HEK293 (cell line): ENCODE data around the gene SLC6A3.
A peak's percentile ranks its signal among the peaks of the same experiment; 100 is the strongest.

ENCODE experiments used
- CTCF ChIA-PET: fragments of 350-600 bp; formaldehyde crosslinking; extraction: SDS; loops from one replicate; lab custom pipeline; 2021; ENCODE audit warnings: antibody characterized with exemption; lab: Yijun Ruan, JAX
- POLR2A ChIA-PET: fragments of 300-600 bp; formaldehyde crosslinking; extraction: SDS; loops from one replicate; lab custom pipeline; 2020; ENCODE audit warnings: antibody characterized with exemption, inconsistent platforms; lab: Yijun Ruan, JAX
- H3K27ac ChIP-seq: fragments of 200-500 bp; sonication (Bioruptor generic); 2 replicates; pipeline ENCODE4 v1.5.1; 2014; ENCODE audit warnings: low read depth, low read length, control low read depth, inconsistent platforms; ENCODE audit errors: extremely low read depth
- H3K36me3 ChIP-seq, 2 experiments: fragments of 200-500 bp in 1 of 2; sonication (Bioruptor generic) in 1 of 2; 1 replicate in 1 of 2; 2 replicates in 1 of 2; pipeline ENCODE4 v1.5.1; 2014 to 2017; ENCODE audit warnings: inconsistent platforms in 2 of 2, low read length in 2 of 2; ENCODE audit not compliant: control insufficient read depth in 2 of 2, insufficient read depth in 1 of 2
- H3K4me1 ChIP-seq: fragments of 200-500 bp; sonication (Bioruptor generic); 2 replicates; pipeline ENCODE4 v1.5.1; 2014; ENCODE audit warnings: mild to moderate bottlenecking, low read length, inconsistent platforms; ENCODE audit not compliant: control insufficient read depth, insufficient read depth
- H3K4me3 ChIP-seq: 2 replicates; pipeline ENCODE4 v1.5.1; 2011; ENCODE audit warnings: low read depth, mild to moderate bottlenecking, control low read depth, low read length, moderate library complexity
- H3K9me3 ChIP-seq: fragments of 200-500 bp; sonication (Bioruptor generic); 2 replicates; pipeline ENCODE4 v1.5.1; 2014; ENCODE audit warnings: low read depth, low read length, inconsistent platforms; ENCODE audit not compliant: control insufficient read depth, insufficient read depth
- GLIS1 ChIP-seq: fragments of 450-650 bp; formaldehyde crosslinking; IDR thresholded peaks from 2 replicates; pipeline ENCODE4 v1.5.1; 2016; ENCODE audit warnings: missing biosample characterization, missing genetic modification characterization
- KLF1 ChIP-seq: fragments of 450-650 bp; formaldehyde crosslinking; IDR thresholded peaks from 2 replicates; pipeline ENCODE4 v1.5.1; 2016; ENCODE audit warnings: missing biosample characterization, missing genetic modification characterization
- KLF16 ChIP-seq: fragments of 450-650 bp; formaldehyde crosslinking; IDR thresholded peaks from 2 replicates; pipeline ENCODE4 v1.5.1; 2017; ENCODE audit warnings: missing biosample characterization, missing genetic modification characterization
- RBAK ChIP-seq: fragments of 450-650 bp; formaldehyde crosslinking; IDR thresholded peaks from 2 replicates; pipeline ENCODE4 v1.5.1; 2016; ENCODE audit warnings: missing biosample characterization, missing genetic modification characterization
- SETDB1 ChIP-seq: IDR thresholded peaks from one replicate; pipeline ENCODE4 v1.6.1; 2017; ENCODE audit warnings: mild to moderate bottlenecking, low read length, moderate library complexity, mixed read lengths; ENCODE audit not compliant: insufficient read length
- SP3 ChIP-seq: fragments of 450-650 bp; formaldehyde crosslinking; IDR thresholded peaks from 2 replicates; pipeline ENCODE4 v1.5.1; 2016; ENCODE audit warnings: missing biosample characterization, missing genetic modification characterization
- SP7 ChIP-seq: fragments of 450-650 bp; formaldehyde crosslinking; IDR thresholded peaks from 2 replicates; pipeline ENCODE4 v1.5.1; 2016; ENCODE audit warnings: missing biosample characterization, missing genetic modification characterization
- ZBTB21 ChIP-seq: fragments of 450-650 bp; formaldehyde crosslinking; IDR thresholded peaks from 2 replicates; pipeline ENCODE4 v1.5.1; 2017; ENCODE audit warnings: missing biosample characterization, missing genetic modification characterization
- ZNF114 ChIP-seq: fragments of 450-650 bp; formaldehyde crosslinking; IDR thresholded peaks from 2 replicates; pipeline ENCODE4 v1.5.0; 2017; ENCODE audit warnings: missing biosample characterization, missing genetic modification characterization
- ZNF155 ChIP-seq: fragments of 450-650 bp; formaldehyde crosslinking; IDR thresholded peaks from 2 replicates; pipeline ENCODE4 v1.5.1; 2016; ENCODE audit warnings: missing biosample characterization, missing genetic modification characterization
- ZNF157 ChIP-seq: fragments of 450-650 bp; formaldehyde crosslinking; IDR thresholded peaks from 2 replicates; pipeline ENCODE4 v1.5.1; 2016; ENCODE audit warnings: missing biosample characterization, missing genetic modification characterization
- ZNF24 ChIP-seq: fragments of 450-650 bp; formaldehyde crosslinking; IDR thresholded peaks from 2 replicates; pipeline ENCODE4 v1.5.1; 2016; ENCODE audit warnings: missing biosample characterization, missing genetic modification characterization
- ZNF341 ChIP-seq: fragments of 450-650 bp; formaldehyde crosslinking; IDR thresholded peaks from 2 replicates; pipeline ENCODE4; 2016; ENCODE audit warnings: low read depth, missing biosample characterization, missing genetic modification characterization
- ZNF404 ChIP-seq: fragments of 450-650 bp; formaldehyde crosslinking; IDR thresholded peaks from 2 replicates; pipeline ENCODE4 v1.5.1; 2017; ENCODE audit warnings: missing biosample characterization, missing genetic modification characterization
- ZNF433 ChIP-seq: fragments of 450-650 bp; formaldehyde crosslinking; IDR thresholded peaks from 2 replicates; pipeline ENCODE4 v1.5.1; 2016; ENCODE audit warnings: missing biosample characterization, missing genetic modification characterization, low read depth
- ZNF514 ChIP-seq: fragments of 450-650 bp; formaldehyde crosslinking; IDR thresholded peaks from 2 replicates; pipeline ENCODE4 v1.5.1; 2016; ENCODE audit warnings: missing biosample characterization, missing genetic modification characterization
- ZNF544 ChIP-seq: fragments of 450-650 bp; formaldehyde crosslinking; IDR thresholded peaks from 2 replicates; pipeline ENCODE4 v1.5.0; 2017; ENCODE audit warnings: missing biosample characterization, missing genetic modification characterization
- ZNF585B ChIP-seq: fragments of 450-650 bp; formaldehyde crosslinking; IDR thresholded peaks from 2 replicates; pipeline ENCODE4 v1.5.1; 2016; ENCODE audit warnings: missing biosample characterization, missing genetic modification characterization
- ZNF776 ChIP-seq: fragments of 450-650 bp; formaldehyde crosslinking; IDR thresholded peaks from 2 replicates; pipeline ENCODE4 v1.5.0; 2017; ENCODE audit warnings: missing biosample characterization, missing genetic modification characterization, borderline replicate concordance
- ZNF777 ChIP-seq: fragments of 450-650 bp; formaldehyde crosslinking; IDR thresholded peaks from 2 replicates; pipeline ENCODE4 v1.5.1; 2017; ENCODE audit warnings: missing biosample characterization, missing genetic modification characterization, borderline replicate concordance
- ZNF837 ChIP-seq: fragments of 450-650 bp; formaldehyde crosslinking; IDR thresholded peaks from 2 replicates; pipeline ENCODE4 v1.5.1; 2016; ENCODE audit warnings: missing biosample characterization, missing genetic modification characterization
- ZSCAN16 ChIP-seq: fragments of 450-650 bp; formaldehyde crosslinking; IDR thresholded peaks from 2 replicates; pipeline ENCODE4 v1.5.1; 2016; ENCODE audit warnings: missing biosample characterization, missing genetic modification characterization
- ZSCAN23 ChIP-seq: fragments of 450-650 bp; formaldehyde crosslinking; IDR thresholded peaks from 2 replicates; pipeline ENCODE4 v1.5.1; 2016; ENCODE audit warnings: missing biosample characterization, missing genetic modification characterization
- TF ChIP-seq, protein P1 (sequence below): fragments of 450-650 bp; formaldehyde crosslinking; IDR thresholded peaks from 2 replicates; pipeline ENCODE4 v1.5.1; 2016; ENCODE audit warnings: missing biosample characterization, missing genetic modification characterization, low read depth
- TF ChIP-seq, protein P2 (sequence below): fragments of 450-650 bp; IDR thresholded peaks from 2 replicates; pipeline ENCODE4 v1.5.1; 2018; ENCODE audit warnings: missing biosample characterization, missing genetic modification characterization
- TF ChIP-seq, protein P3 (sequence below): fragments of 450-650 bp; formaldehyde crosslinking; IDR thresholded peaks from 2 replicates; pipeline ENCODE4 v1.5.1; 2016; ENCODE audit warnings: missing biosample characterization, missing genetic modification characterization
- TF ChIP-seq, protein P4 (sequence below): fragments of 450-650 bp; formaldehyde crosslinking; IDR thresholded peaks from 2 replicates; pipeline ENCODE4 v1.5.1; 2017; ENCODE audit warnings: missing biosample characterization, mild to moderate bottlenecking, missing genetic modification characterization, moderate library complexity

SLC6A3 gene

DNA sequence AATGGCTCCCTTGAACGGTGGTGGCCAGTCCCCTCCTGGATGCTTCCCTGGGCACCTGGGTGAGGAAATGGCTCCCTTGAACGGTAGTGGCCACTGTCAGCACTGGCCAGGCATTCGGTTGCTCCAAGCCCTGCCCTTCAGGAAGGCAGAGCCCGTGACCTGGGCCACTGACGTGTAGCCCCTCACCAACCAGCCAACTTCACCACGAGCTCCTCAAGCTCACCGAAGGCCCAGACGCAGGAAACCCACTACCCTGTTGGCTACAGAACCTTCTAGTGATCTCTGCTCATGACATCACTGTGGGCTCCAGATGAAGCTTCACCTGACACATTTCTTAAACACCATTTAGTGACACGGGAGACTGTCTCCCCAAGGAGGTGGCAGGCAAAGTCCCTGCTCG, 9.2 kb downstream of the SLC6A3 start (continued):
- TF ChIP-seq KLF16 (tag by site-specific recombination) (no peak), RBAK (tag by site-specific recombination) (no peak), ZNF514 (tag by site-specific recombination) (no peak), ZNF837 (tag by site-specific recombination) (no peak), SP3 (tag by site-specific recombination) (no peak)
- TF ChIP-seq, all 188 proteins: peak for 0

DNA sequence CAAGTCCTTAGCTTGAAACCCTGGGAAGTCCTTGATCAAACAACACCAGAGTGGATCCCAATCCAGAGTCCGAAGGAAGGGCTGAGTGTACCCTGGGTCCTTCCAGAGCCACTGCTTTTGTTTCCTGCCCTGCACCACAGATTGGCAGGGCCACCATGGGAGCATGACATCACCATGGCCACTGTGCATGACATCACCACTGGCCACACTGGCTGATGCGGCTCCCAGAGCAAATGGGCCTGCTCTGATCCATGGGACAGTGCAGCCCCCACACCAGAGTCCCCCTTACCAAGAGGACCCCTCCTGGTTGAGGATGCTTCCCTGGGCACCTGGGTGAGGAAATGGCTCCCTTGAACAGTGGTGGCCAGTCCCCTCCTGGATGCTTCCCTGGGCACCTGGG, 9.9 kb downstream of the SLC6A3 start:
- CTCF ChIA-PET = no interaction called here
- TF ChIP-seq ZBTB21 (peak; percentile 40; the same call in 1 of the 2 replicates), ZNF776 (no peak), ZSCAN16 (no peak), GLIS1 (tag by site-specific recombination) (peak; percentile 40; the same call in 1 of the 2 replicates), ZSCAN23 (tag by site-specific recombination) (no peak), ZNF114 (tag by site-specific recombination) (no peak), ZNF404 (tag by site-specific recombination) (no peak)
- TF ChIP-seq, protein P1, sequence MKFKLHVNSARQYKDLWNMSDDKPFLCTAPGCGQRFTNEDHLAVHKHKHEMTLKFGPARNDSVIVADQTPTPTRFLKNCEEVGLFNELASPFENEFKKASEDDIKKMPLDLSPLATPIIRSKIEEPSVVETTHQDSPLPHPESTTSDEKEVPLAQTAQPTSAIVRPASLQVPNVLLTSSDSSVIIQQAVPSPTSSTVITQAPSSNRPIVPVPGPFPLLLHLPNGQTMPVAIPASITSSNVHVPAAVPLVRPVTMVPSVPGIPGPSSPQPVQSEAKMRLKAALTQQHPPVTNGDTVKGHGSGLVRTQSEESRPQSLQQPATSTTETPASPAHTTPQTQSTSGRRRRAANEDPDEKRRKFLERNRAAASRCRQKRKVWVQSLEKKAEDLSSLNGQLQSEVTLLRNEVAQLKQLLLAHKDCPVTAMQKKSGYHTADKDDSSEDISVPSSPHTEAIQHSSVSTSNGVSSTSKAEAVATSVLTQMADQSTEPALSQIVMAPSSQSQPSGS (tag by site-specific recombination) = peak; percentile 63
- TF ChIP-seq, protein P2, sequence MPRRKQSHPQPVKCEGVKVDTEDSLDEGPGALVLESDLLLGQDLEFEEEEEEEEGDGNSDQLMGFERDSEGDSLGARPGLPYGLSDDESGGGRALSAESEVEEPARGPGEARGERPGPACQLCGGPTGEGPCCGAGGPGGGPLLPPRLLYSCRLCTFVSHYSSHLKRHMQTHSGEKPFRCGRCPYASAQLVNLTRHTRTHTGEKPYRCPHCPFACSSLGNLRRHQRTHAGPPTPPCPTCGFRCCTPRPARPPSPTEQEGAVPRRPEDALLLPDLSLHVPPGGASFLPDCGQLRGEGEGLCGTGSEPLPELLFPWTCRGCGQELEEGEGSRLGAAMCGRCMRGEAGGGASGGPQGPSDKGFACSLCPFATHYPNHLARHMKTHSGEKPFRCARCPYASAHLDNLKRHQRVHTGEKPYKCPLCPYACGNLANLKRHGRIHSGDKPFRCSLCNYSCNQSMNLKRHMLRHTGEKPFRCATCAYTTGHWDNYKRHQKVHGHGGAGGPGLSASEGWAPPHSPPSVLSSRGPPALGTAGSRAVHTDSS (tag by site-specific recombination) = no peak
- TF ChIP-seq, all 188 proteins: peak for 3
- no peaks in the 10 kb centered on the region for H3K9me3 ChIP-seq
- peaks cover 0 to 4% of the 10 kb centered on the region in 2 experiments; a peak in 1 of 3 replicates for H3K36me3 ChIP-seq
- no peaks in the 10 kb centered on the region for H3K4me1 ChIP-seq
- H3K27ac ChIP-seq = no peak overlapping the region
- no peak overlapping the region for H3K4me3 ChIP-seq
- POLR2A ChIA-PET = no interaction called here

DNA sequence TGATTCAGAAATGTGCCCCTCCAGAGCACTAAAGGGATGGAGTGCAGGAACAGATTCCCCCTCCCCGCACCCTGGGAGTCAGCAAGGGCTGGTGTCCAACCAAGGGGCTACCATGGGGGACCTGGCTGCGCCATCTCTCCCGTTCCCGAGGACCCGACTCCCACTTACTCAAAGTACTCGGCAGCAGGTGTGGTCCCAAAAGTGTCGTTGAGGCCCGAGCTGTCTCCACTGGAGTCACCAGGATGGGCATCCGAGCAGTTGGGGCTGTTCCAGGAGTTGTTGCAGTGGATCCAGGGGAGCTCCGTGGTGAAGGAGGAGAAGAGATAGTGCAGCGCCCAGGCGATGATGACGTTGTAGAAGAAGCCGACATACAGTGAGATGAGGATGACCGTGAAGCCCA, 12.9 kb downstream of the SLC6A3 start:
- Histone ChIP-seq H3K4me3 (no peak overlapping the region), H3K36me3 (no peaks in the 10 kb centered on the region), H3K4me1 (no peaks in the 10 kb centered on the region), H3K9me3 (peaks cover 4% of the 10 kb centered on the region), H3K27ac (no peak overlapping the region)
- ChIA-PET POLR2A (no interaction called here), CTCF (interaction anchor here (0.6 kb wide), 1 partner anchor 47 kb away, joined by 4 read pairs; no protein-coding TSS in a partner anchor)
- no peak for TF ChIP-seq ZBTB21
- no peak for TF ChIP-seq ZNF24 (tag by site-specific recombination)
- TF ChIP-seq ZNF585B (tag by site-specific recombination) = no peak
- TF ChIP-seq KLF1 (tag by site-specific recombination) = no peak
- no peak for TF ChIP-seq SETDB1
- no peak for TF ChIP-seq SP7 (tag by site-specific recombination)
- TF ChIP-seq ZNF157 (tag by site-specific recombination) = no peak
- no peak for TF ChIP-seq ZNF544 (tag by site-specific recombination)
- no peak for TF ChIP-seq ZNF433 (tag by site-specific recombination)
- TF ChIP-seq ZNF777 (tag by site-specific recombination) = no peak
- no peak for TF ChIP-seq ZNF341
- no peak for TF ChIP-seq ZNF155 (tag by site-specific recombination)
- TF ChIP-seq, protein P3, sequence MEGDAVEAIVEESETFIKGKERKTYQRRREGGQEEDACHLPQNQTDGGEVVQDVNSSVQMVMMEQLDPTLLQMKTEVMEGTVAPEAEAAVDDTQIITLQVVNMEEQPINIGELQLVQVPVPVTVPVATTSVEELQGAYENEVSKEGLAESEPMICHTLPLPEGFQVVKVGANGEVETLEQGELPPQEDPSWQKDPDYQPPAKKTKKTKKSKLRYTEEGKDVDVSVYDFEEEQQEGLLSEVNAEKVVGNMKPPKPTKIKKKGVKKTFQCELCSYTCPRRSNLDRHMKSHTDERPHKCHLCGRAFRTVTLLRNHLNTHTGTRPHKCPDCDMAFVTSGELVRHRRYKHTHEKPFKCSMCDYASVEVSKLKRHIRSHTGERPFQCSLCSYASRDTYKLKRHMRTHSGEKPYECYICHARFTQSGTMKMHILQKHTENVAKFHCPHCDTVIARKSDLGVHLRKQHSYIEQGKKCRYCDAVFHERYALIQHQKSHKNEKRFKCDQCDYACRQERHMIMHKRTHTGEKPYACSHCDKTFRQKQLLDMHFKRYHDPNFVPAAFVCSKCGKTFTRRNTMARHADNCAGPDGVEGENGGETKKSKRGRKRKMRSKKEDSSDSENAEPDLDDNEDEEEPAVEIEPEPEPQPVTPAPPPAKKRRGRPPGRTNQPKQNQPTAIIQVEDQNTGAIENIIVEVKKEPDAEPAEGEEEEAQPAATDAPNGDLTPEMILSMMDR = no peak
- TF ChIP-seq, protein P4, sequence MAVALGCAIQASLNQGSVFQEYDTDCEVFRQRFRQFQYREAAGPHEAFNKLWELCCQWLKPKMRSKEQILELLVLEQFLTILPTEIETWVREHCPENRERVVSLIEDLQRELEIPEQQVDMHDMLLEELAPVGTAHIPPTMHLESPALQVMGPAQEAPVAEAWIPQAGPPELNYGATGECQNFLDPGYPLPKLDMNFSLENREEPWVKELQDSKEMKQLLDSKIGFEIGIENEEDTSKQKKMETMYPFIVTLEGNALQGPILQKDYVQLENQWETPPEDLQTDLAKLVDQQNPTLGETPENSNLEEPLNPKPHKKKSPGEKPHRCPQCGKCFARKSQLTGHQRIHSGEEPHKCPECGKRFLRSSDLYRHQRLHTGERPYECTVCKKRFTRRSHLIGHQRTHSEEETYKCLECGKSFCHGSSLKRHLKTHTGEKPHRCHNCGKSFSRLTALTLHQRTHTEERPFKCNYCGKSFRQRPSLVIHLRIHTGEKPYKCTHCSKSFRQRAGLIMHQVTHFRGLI (tag by site-specific recombination) = no peak
